Endothelial cell (in vitro differentiated cells): Measurements from ENCODE around the gene CCDC124. TPM values are rescaled to one million over a fixed set of nuclear protein-coding genes. Genes with fewer than 3 reads are reported as not detected.
A peak's percentile ranks its signal among the peaks of the same experiment; 100 is the strongest.
"Not testable (repeated sequence)": the region's sequence is repeated elsewhere in the genome, so short reads cannot be mapped to it uniquely, and the experiment has no call there.

Experiments
- DNase-seq: peaks from one replicate; pipeline ENCODE4 v3.0.0; 2021; ENCODE audit warnings: low spot score
- H3K27ac Mint-ChIP-seq: one replicate; pipeline ENCODE4 v1.8.0; 2021; ENCODE audit warnings: mixed read lengths, inconsistent platforms; ENCODE audit not compliant: unreplicated experiment
- H3K27me3 Mint-ChIP-seq: one replicate; pipeline ENCODE4 v1.8.0; 2021; ENCODE audit warnings: mild to moderate bottlenecking, moderate library complexity, mixed read lengths, inconsistent platforms; ENCODE audit not compliant: unreplicated experiment
- H3K36me3 Mint-ChIP-seq: one replicate; pipeline ENCODE4 v1.8.0; 2021; ENCODE audit warnings: mild to moderate bottlenecking, low read depth, mixed read lengths, inconsistent platforms; ENCODE audit not compliant: unreplicated experiment
- H3K4me1 Mint-ChIP-seq: one replicate; pipeline ENCODE4 v1.8.0; 2021; ENCODE audit warnings: mild to moderate bottlenecking, mixed read lengths, inconsistent platforms; ENCODE audit not compliant: unreplicated experiment
- H3K4me3 Mint-ChIP-seq: one replicate; pipeline ENCODE4 v1.8.0; 2021; ENCODE audit warnings: mild to moderate bottlenecking, mixed read lengths, inconsistent platforms; ENCODE audit not compliant: unreplicated experiment
- H3K9me3 Mint-ChIP-seq: one replicate; pipeline ENCODE4 v1.8.0; 2021; ENCODE audit warnings: mixed read lengths, inconsistent platforms; ENCODE audit not compliant: unreplicated experiment
- CTCF ChIP-seq: fragments of 200-600 bp; sonication (generic); IDR thresholded peaks from one replicate; pipeline ENCODE4 v1.5.0; 2021; ENCODE audit warnings: antibody characterized with exemption; ENCODE audit not compliant: unreplicated experiment
- long read RNA-seq: library from polyadenylated mRNA; unstranded; transcript quantifications from one replicate; pipeline ENCODE4 v2.0.0, GENCODE V29; 2020; ENCODE audit not compliant: unreplicated experiment
- total RNA-seq: library from RNA; stranded (reverse); fragmentation: NEBNext Ultra II Directional; extraction: Animal tissue kit (Norgen Biotek cat#: 25700); gene quantifications from one replicate; pipeline ENCODE4 v1.2.1, GENCODE V29; 2021; ENCODE audit not compliant: unreplicated experiment

The CCDC124 gene
- 68.2 TPM for total RNA-seq
- long read RNA-seq, transcript CCDC124-201 (5 exons, 938 nt) = major isoform, 28 of 43 reads
- long read RNA-seq, partial matches to known transcripts = 11 of 43 reads
- long read RNA-seq, other reads (novel, unspliced or antisense) = 3 of 43 reads

- DNase-seq = peak; percentile 92
- H3K4me1 Mint-ChIP-seq = peaks cover 9% of the 10 kb centered on the region
- no peaks in the 10 kb centered on the region for H3K9me3 Mint-ChIP-seq
- peaks cover 8% of the 10 kb centered on the region for H3K27me3 Mint-ChIP-seq
- no peaks in the 10 kb centered on the region for H3K36me3 Mint-ChIP-seq
- peak within 1 kb of the TSS; percentile 81 for H3K27ac Mint-ChIP-seq
- TF ChIP-seq CTCF = peak; percentile 71
- peak within 1 kb of the TSS; percentile 88 for H3K4me3 Mint-ChIP-seq
Measured at GRCh38 chr19:17932485-17933338, at the start of gene CCDC124. CCDC124 (plus strand) TSS chr19:17933015; CDS start chr19:17936421, 3,406 bp downstream.

- peaks cover 4% of the 10 kb centered on the region for H3K27me3 Mint-ChIP-seq
- H3K36me3 Mint-ChIP-seq = no peaks in the 10 kb centered on the region
- no peaks in the 10 kb centered on the region for H3K4me1 Mint-ChIP-seq
- DNase-seq = no peak
- no peak for TF ChIP-seq CTCF
- no peaks in the 10 kb centered on the region for H3K9me3 Mint-ChIP-seq
- no peak overlapping the region for H3K27ac Mint-ChIP-seq
- no peak overlapping the region for H3K4me3 Mint-ChIP-seq
Measured at GRCh38 chr19:17883627-17884410, 49.0 kb upstream of the CCDC124 start.

- H3K9me3 Mint-ChIP-seq = no peaks in the 10 kb centered on the region
- peaks cover 3% of the 10 kb centered on the region for H3K27me3 Mint-ChIP-seq
- H3K36me3 Mint-ChIP-seq = no peaks in the 10 kb centered on the region
- H3K27ac Mint-ChIP-seq = no peak overlapping the region
- no peak for TF ChIP-seq CTCF
- H3K4me1 Mint-ChIP-seq = no peaks in the 10 kb centered on the region
- H3K4me3 Mint-ChIP-seq = no peak overlapping the region
- DNase-seq = no peak
Measured at GRCh38 chr19:17886515-17886914, 46.3 kb upstream of the CCDC124 start.

- H3K9me3 Mint-ChIP-seq, H3K36me3 Mint-ChIP-seq, H3K4me1 Mint-ChIP-seq, DNase-seq, H3K27me3 Mint-ChIP-seq, H3K27ac Mint-ChIP-seq, H3K4me3 Mint-ChIP-seq: not testable (repeated sequence)
Measured at GRCh38 chr19:17887221-17887620, 45.6 kb upstream of the CCDC124 start.

DNA sequence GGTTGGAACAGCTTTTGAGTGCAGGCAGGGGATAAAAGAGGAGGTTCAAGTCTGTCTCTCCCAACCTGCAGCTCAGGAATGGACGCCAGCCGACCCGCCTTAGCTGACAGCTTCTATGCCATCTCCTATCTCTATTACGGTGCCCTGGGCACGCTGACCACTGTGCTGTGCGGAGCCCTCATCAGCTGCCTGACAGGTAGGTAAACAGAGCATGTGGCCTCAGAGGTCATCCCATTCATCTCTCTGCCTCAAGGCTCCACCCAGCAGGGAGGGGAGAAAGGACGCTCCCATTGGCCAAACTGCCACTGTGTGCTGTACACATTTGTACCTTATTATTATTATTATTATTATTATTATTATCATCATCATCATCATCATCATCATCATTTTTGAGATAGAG, 44.6 kb upstream of the CCDC124 start:
- Mint-ChIP-seq H3K4me1 (no peaks in the 10 kb centered on the region), H3K27me3 (peaks cover 3% of the 10 kb centered on the region), H3K36me3 (no peaks in the 10 kb centered on the region), H3K4me3 (no peak overlapping the region), H3K9me3 (no peaks in the 10 kb centered on the region), H3K27ac (no peak overlapping the region)
- no peak for DNase-seq
- TF ChIP-seq CTCF = no peak
